ENCODE measurements around the gene ADAMTS4. TPM values are rescaled to one million over a fixed set of nuclear protein-coding genes. Genes with fewer than 3 reads are reported as not detected.

Gene ADAMTS4
- total RNA-seq, 1 donor from 2014 or later, result 43.7 TPM

GRCh38 chr1:161145832-161146231 lies 53.0 kb downstream of the ADAMTS4 start:
- DNase-seq (ENCODE audit: low read depth, low spot score), result no peak

- DNase-seq (ENCODE audit: low read depth, low spot score), result no peak
These were observed 58.0 kb downstream of the ADAMTS4 start for GRCh38 chr1:161140755-161141400.

- DNase-seq (ENCODE audit: low read depth, low spot score), result no peak
These were observed 59.1 kb downstream of the ADAMTS4 start for GRCh38 chr1:161139766-161140165.

GRCh38 chr1:161138431-161138830 lies 60.4 kb downstream of the ADAMTS4 start:
- DNase-seq (ENCODE audit: low read depth, low spot score), result no peak

- DNase-seq (ENCODE audit: low read depth, low spot score), result no peak
These were observed 61.0 kb downstream of the ADAMTS4 start for GRCh38 chr1:161137881-161138280.

Other genes with a start within 250 kb of the ADAMTS4 start
- not detected in 2 replicates for gene ITLN2, start 244.2 kb downstream of the ADAMTS4 start, total RNA-seq
- 242 and 246 TPM in 2 replicates for gene F11R, start 177.9 kb downstream of the ADAMTS4 start, total RNA-seq
- gene TSTD1, start 160.1 kb downstream of the ADAMTS4 start, total RNA-seq, result 19.1 and 44.2 TPM in 2 replicates
- 95.7 and 127 TPM in 2 replicates for gene USF1, start 153.1 kb downstream of the ADAMTS4 start, total RNA-seq
- gene ARHGAP30, start 129.2 kb downstream of the ADAMTS4 start, total RNA-seq, result 0.04 TPM in 1 of 2 replicates, not detected in the other
- 0.14 and 0.53 TPM in 2 replicates for gene NECTIN4, start 109.5 kb downstream of the ADAMTS4 start, total RNA-seq
- gene KLHDC9, start 100.7 kb downstream of the ADAMTS4 start, total RNA-seq, result 0.60 and 0.86 TPM in 2 replicates
- gene PFDN2, start 81.0 kb downstream of the ADAMTS4 start, total RNA-seq, result 56.3 and 93.2 TPM in 2 replicates
- 11.3 and 14.3 TPM in 2 replicates for gene NIT1, start 80.9 kb downstream of the ADAMTS4 start, total RNA-seq
- 38.8 and 56.2 TPM in 2 replicates for gene DEDD, start 66.4 kb downstream of the ADAMTS4 start, total RNA-seq
- gene UFC1, start 45.1 kb downstream of the ADAMTS4 start, total RNA-seq, result 124 and 130 TPM in 2 replicates
- gene USP21, start 39.6 kb downstream of the ADAMTS4 start, total RNA-seq, result 4.6 and 8.3 TPM in 2 replicates
- gene PPOX, start 32.6 kb downstream of the ADAMTS4 start, total RNA-seq, result 16.0 and 19.1 TPM in 2 replicates
- 24.7 and 25.9 TPM in 2 replicates for gene B4GALT3, start 21.5 kb downstream of the ADAMTS4 start, total RNA-seq
- gene NDUFS2, start 3.3 kb upstream of the ADAMTS4 start, total RNA-seq, result 200 and 232 TPM in 2 replicates
- gene FCER1G, start 16.2 kb upstream of the ADAMTS4 start, total RNA-seq, result 0.26 and 0.49 TPM in 2 replicates
- not detected in 2 replicates for gene APOA2, start 24.6 kb upstream of the ADAMTS4 start, total RNA-seq
- gene TOMM40L, start 27.0 kb upstream of the ADAMTS4 start, total RNA-seq, result 20.4 and 29.7 TPM in 2 replicates
- not detected in 2 replicates for gene NR1I3, start 39.1 kb upstream of the ADAMTS4 start, total RNA-seq
- gene PCP4L1, start 59.7 kb upstream of the ADAMTS4 start, total RNA-seq, result not detected in 2 replicates
- 0.95 and 0.99 TPM in 2 replicates for gene MPZ, start 110.9 kb upstream of the ADAMTS4 start, total RNA-seq
- gene SDHC, start 115.3 kb upstream of the ADAMTS4 start, total RNA-seq, result 31.2 and 36.0 TPM in 2 replicates
- gene CFAP126, start 168.8 kb upstream of the ADAMTS4 start, total RNA-seq, result not detected in 2 replicates

Data from pulmonary artery endothelial cell (primary cell).